Germinal center (tissue), 1 donor: ENCODE data around the gene ZNF700.
"Not testable (repeated sequence)": the region's sequence is repeated elsewhere in the genome, so short reads cannot be mapped to it uniquely, and the experiment has no call there.

ENCODE experiments used
- DNase-seq: peaks from one replicate; pipeline ENCODE4 v3.0.0; 2012; ENCODE audit warnings: mixed read lengths, low spot score

The ZNF700 gene

DNA sequence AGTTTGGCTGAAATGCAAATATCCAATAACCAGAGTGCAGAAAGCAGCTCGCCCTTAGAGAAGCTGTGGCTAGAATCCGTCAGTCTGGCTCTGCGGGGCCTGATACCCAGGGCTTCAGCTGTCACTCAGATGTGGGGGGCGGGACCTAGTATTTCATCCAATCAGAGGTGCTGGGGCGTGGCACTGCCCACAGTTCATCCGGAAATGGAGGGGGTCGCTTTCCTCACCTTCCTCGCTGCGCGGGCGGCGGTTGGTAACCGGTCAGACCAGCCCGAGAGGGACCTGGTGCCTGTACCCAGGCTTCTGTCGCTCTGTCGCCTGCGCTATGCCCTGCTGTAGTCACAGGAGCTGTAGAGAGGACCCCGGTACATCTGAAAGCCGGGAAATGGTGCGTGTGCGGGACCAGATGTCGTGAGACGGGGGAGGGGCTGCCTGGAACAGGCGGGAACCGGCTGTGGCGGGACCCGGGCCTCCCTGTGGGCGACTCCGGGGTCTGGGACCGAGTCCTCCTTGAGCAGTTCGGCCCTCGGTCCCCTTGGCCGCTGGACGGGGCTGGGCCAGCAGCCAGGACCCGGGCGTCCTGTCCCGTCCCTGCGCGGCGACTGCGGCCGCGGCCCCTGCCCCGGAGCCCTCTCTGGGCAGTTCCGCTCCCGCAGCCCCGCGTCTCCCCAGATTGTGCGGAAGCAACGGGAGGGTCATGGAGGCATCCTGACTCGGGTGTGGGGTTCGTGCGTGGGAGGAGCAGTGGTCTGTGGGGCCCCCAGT, at the start of gene ZNF700:
TSS of gene ZNF700 (plus strand) at position 222 of the 765 bp plus-strand sequence. CDS start at position 326, 104 bp downstream.
- DNase-seq: peak; percentile 94

DNA sequence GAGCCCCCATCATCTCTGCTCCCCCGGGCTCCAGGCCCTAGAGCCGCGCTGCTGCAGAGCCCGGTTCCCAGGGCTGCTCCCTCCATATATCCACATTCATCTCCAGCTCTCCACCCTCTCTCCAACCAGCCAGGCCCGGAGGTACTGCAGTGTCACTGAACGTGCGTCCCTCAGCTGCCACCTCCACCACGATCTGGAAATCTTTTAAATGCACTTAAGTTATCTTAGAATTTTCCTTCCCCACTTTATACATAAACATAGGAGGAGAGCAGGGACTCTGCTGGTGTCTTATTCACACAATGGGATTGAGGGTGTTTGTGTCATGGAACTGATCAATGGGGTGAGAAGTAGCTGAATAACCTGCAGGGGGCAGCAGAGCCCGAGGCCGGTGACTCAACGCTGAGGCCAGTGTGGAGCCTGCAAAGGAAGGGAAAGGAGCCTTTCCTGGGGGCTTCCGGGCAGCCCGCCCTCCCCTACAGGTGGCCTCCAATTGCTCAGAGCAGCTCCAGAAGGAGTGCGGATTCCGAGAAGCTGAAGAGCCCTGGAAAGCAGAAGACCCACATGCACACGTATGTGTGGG, 45.1 kb upstream of the ZNF700 start:
- DNase-seq: peak; percentile 12

DNA sequence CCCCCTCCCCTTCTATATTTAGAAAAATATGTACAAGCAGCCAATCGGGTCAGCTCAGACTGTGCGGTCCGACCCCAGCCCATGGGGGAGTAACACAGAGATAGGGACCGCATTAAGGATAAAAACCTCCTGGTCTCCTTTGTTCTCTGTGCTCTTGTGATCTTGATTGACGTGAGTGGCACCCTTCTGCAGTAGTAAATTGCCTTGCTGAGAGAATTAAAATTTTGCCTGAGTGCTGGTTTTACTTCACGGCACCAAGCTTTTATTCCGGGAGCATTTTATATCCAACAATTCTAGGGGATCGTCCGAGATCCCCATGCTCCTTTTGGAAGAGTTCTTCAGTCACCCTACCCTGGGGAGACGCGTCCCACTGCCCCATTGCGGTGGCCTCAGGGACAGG, 44.3 kb upstream of the ZNF700 start:
- no peak for DNase-seq

DNA sequence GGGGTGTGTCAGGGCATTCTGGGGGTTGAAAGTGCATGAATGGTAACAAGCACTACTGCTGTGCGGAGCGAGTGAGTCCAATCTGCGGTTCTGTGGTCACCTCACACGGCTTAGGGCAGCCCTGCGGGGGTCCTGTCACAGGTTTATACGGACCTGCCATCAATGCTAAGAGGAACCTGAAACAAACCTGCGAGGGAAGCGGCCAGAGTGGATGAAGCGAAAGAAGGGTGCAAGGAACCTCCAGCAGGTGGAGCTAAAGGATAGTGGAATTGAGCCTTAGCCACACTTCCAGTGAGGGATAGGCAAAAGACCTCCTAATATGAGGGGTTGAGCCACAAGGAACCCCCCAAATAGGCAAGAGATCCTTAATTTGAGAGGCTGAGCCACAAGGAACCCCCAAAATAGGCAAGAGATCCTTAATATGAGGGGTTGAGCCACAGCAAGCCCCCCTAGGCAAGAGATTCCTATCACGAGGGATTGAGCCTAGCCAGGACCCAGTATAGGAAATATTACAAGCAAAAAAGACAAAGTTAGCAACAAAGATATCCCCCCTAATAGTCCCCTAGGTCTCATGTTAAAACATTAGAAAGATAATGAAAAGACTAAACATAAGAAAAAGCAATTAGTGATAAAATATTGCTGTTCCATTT, 43.6 kb upstream of the ZNF700 start:
- DNase-seq: peak; percentile 74

DNA sequence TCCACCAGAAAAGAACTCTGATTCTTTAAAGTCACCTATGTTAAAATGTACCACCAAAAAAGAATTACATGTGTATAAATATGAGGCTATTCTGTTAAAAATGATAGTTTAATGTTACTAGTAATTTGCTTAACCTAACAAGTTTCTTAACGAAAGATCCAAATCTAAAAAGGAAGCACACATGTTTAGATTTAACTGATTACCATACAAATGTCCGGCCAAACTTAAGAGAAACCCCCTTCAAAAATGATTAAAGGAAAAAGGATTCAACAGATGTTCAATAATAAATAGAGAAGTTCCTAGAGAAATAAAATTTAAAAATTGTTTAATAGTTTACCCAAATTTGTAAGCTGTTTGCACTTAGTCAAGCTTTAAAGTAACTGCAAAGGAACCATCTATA, 42.3 kb upstream of the ZNF700 start:
- DNase-seq: no peak

DNA sequence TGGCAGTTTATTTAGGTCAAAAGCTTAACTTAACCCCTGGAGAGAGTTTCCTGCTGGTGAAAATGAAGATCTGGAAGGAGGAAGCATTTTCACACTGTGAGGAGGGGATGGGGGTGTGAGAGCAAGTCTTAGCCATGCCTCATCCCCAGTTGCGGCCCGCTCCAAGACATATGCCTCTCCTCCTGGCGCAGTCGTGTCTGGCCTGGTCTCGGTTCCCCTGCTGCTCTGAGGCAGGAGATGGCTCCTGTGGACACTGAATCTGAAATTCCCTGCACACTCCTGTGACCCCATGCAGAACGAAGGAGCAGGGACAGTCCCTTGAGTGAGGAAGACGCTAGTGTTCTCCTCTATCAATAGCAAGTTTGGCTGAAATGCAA, 37.7 kb upstream of the ZNF700 start:
- DNase-seq: no peak

DNA sequence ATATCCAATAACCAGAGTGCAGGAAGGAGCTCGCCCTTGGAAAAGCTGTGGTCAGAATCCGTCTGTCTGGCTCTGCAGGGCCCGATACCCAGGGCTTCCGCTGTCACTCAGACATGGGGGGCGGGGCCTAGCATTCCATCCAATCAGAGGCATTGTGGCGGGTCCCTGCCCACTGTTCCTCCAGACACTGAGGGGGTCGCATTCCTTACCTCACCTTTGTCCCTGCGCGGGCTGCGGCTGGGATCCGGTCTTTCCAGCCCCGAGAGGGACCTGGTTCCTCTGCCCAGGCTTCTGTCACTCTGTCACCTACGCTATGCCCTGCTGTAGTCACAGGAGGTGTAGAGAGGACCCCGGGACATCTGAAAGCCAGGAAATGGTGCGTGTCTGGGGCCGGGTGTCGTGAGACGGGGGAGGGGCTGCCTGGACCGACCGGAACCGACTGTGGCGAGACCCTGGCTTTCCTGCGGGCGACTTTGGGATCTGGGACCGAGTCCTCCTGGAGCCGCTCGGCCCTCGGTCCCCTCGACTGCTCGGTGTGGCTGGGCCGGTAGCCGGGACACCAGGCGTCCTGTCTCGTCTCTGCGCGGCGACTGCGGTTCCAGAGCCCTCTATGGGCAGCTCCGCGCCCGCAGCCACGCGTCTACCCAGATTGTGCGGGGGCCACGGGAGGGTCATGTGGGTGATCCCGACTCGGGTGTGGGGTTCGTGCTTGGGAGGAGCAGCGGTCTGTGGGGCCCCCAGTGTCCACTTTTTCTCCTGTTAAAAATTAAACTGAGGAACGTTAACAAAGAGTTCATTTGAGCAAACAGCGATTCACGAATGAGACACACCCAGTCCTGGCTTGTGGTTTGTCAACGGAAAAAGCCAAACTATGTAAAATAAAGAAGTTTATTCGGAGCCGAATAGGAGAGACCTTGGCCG, 37.0 kb upstream of the ZNF700 start, which contains the start of gene ZNF69:
TSS of gene ZNF69 (plus strand) at position 172 of the 921 bp plus-strand sequence. CDS start at position 314, 142 bp downstream.
- peak; percentile 83 for DNase-seq

DNA sequence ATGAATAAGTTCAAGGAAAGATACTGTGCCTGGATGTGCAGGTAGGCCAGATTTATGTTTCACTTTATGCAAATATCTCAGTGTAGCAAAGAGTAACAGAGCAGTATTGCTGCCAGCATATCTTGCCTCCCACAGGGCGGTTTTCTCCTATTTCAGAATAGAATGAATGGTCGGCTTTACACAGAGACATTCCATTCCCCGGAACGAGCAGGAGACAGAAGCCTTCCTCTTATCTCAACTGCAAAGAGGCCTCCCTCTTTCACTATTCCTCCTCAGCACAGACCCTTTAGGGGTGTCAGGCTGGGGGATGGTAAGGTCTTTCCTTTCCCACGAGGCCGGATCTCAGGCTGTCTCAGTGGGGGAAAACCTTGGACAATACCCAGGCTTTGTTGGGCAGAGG, 35.0 kb upstream of the ZNF700 start:
- DNase-seq: not testable (repeated sequence)

DNA sequence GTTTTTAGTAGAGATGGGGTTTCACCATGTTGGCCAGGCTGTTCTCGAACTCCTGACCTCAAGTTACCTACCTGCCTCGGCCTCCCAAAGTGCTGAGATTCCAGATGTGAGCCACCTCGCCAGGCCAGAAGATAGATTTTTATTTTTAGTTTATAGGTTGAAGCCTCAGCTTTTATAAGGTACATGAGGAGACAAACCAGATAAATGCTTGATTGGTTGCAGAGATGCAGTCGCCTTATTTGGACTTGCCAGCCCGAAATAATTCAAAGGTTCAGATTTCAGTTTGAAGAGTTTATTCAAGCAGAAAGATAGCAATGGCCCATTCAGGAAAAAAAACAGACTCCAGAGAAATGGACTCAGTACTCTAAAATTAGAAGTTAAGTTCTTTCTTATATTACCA, 34.3 kb upstream of the ZNF700 start:
- DNase-seq: no peak

DNA sequence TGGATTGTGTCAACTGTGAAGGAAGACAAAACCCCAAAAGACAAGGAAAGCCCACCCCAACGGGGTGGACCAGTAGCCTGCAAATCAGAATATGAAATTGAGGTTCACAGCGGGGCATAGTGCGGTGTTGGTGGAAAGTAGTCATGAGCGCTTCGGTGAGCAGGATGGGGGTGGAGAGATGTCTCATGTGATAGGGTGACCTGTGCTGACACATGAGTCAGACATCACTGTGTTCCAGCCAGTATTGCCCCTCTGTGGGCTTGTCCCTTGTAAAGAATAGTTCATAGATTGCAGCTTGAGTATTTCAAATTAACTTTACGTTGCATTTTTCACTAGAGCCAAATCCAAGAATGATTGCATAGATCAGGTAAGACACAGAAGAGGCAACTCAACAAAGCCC, 30.1 kb upstream of the ZNF700 start:
- no peak for DNase-seq

DNA sequence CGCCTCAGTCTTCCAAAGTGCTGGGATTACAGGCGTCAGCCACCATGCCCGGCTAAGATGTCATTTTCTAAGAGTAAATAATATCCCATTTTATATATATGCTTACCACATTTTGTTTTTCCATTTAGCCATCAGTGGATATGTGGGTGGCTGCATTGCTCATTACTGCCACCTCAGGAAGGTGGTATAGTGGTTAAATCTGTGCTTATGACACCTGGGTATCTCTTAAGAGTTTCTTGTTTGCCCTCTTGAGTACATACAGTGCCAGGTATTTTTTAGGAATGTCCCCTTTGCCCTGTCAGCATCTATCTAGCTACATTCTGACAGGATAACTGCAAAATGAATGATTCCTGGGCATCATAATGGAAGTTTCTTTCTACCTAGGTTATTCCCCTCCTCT, 22.7 kb upstream of the ZNF700 start:
- DNase-seq: no peak

DNA sequence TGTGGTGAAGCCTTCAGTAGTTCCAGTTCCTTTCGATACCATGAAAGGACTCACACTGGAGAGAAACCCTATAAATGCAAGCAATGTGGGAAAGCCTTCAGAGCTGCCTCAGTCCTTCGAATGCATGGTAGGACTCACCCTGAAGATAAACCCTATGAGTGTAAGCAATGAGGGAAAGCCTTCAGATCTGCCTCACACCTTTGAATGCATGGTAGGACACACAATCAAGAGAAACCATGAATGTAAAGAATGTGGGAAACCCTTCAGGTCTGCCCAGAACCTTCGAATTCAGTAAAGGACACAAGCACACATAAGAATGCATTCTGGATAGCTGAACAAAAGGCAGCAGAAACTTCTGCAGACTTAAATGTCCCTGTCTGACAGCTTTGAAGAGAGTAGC, 19.0 kb upstream of the ZNF700 start:
- no peak for DNase-seq

DNA sequence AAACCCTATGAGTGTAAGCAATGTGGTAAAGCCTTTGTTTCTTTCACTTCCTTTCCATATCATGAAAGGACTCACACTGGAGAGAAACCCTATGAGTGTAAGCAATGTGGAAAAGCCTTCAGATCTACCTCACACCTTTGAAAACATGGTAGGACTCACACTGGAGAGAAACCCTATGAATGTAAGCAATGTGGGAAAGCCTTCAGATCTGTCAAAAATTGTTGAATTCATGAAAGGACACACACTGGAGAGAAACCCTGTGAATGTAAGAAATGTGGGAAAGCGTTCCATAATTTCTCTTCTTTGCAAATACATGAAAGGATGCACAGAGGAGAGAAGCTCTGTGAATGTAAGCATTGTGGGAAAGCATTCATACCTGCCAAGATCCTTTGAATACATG, 13.0 kb upstream of the ZNF700 start:
- not testable (repeated sequence) for DNase-seq

DNA sequence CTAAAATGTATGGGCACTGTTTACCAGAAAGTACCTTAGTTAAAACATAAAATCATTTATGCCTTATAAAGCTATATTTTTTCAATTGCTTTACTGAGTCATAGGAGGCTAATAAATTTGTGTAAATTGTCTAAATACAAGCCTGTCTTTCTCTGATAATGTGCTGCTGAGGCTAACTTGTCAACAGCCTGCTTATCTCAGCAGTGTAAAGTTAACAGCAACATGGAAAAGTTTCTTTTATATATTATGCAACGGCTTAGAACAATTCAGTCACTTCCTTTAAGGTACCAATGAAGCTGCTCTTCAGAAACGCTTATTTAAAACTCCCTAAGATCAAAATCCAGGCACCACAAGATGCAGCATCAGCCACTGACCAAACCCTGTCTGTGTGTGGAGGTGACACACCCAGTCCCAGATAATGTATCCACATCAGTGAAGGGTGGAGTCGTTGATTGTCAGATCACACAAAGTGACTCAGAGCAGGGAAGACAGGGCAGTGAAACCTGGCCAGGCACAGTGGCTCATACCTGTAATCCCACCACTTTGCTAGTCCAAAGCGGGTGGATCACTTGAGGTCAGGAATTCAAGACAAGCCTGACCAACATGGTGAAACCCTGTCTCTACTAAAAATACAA, 10.4 kb upstream of the ZNF700 start:
- not testable (repeated sequence) for DNase-seq

DNA sequence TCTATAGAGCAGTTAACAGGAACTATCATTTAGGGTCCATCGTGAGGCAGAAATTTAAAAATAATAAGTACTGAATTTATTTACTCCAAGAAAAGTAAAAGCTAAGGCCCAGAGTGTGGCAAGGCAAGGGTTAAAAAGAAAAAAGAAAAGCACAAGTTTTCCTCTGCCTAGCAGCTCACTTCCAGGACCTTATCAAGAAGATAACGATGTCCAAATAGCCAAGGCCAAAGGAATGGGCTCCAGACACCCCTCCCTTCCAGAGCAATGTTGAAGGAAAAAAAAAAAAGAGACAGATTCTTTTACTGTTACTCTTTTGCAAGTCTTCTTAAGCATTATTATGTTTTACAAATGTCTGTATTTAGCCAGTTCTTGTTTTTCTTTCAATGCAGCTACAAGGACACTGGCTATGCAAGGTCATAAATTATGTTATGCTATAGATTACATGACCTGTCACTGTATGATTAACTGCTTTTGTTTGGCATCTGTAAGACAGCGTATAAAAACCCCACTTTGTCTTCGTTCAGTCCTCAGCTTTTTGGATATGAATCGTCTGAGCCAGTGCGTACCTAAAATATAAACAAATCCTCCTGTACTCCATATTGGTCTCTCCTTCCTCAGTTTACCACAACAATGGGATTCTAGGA, 2.9 kb upstream of the ZNF700 start:
- DNase-seq: no peak

DNA sequence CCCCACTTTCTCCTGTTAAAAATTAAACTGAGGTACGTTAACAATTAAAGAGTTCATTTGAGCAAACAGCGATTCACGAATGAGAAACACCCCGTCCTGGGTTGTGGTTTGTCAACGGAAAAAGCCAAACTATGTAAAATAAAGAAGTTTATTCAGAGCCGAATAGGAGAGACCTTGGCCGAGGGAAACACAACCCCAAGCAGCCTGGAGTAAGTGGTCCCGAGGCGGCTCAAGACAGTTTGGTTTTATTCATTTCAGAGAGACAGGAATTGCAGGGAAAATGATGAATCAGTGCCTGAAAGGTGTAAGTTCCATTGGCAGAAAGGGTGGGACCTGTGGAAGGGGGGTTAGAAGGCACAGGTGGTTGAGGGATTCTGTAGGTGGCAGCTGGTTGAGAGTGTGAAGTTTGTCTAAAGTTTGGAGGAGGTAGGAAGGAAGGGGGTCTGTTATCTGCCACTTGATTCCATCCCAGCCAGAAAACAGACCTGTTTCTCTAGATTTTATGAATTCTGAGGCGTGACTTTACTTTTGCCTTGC, 812 bp downstream of the ZNF700 start:
- not testable (repeated sequence) for DNase-seq

DNA sequence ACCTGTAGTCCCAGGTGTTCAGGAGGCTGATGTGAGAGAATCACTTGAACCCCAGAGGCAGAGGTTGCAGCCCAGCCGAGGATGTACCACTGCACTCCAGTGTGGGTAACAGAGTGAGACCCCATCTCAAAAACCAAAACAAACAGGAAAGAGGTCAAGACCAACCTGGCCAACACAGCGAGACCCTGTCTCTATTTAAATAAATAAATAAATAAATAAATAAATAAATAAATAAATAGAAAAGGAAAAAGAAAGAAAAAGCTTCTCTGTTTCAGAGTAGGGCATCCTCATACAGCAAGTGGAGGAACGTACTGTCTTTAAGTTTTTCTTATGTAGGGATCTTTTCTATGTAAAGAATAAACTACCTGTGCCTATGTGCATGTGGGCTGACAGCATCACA, 2.3 kb downstream of the ZNF700 start:
- no peak for DNase-seq

DNA sequence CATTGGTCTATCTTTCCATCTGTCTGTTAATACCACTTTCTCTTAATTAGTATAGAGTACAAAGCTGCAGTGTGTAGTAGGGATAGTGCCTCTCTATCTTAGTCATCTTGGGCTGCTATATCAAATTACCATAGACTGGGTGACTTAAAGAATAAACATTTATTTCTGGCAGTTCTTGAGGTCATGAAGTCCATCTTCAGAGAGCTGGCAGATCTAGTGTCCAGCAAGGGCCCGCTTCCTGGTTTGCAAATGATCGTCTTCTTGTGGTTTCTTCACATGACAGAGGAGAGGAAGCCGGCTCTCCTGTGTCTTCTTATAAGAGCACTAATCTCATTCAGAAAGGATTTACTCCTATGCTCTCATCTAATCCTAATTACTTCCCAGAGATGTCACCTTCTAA, 6.1 kb downstream of the ZNF700 start:
- DNase-seq: no peak

DNA sequence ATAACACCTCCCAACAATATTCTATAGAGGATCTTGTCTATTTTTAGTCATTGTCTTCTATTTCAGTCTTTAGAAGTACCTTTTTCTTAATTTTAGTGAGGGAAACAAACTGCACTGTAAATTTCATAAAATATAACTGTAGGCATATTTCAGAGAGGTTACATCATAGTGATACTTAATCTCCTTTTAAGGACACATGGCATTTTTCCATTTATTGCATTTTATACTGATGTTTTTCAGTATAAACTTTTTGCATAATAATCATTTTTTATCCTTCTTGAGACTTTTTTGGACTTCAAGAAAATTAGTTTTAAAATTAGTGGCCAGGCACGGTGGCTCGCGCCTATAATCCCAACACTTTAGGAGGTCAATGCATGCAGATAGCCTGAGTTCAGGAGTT, 6.6 kb downstream of the ZNF700 start:
- DNase-seq: no peak

DNA sequence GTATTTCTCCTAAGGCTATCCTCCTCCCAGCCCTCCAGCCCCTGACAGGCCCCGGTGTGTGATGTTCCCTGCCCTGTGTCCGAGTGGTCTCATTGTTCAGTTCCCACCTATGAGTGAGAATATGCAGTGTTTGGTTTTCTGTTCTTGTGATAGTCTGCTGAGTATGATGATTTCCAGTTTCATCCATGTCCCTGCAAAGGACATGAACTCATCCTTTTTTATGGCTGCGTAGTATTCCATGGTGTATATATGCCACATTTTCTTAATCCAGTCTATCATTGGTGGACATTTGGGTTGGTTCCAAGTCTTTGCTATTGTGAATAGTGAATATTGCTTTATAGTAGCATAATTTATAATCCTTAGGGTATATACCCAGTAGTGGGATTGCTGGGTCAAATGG, 10.9 kb downstream of the ZNF700 start:
- not testable (repeated sequence) for DNase-seq

DNA sequence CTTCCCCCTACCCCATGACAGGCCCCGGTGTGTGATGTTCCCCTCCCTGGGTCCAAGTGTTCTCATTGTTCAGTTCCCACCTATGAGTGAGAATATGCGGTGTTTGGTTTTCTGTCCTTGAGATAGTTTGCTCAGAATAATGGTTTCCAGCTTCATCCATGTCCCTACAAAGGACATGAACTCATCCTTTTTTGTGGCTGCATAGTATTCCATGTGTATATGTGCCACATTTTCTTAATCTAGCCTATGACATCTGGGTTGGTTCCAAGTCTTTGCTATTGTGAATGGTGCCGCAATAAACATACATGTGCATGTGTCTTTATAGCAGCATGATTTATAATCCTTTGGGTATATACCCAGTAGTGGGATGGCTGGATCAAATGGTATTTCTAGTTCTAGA, 13.5 kb downstream of the ZNF700 start:
- not testable (repeated sequence) for DNase-seq
